H1 (cell line): ENCODE results near the gene GNAO1.

Experiments used
- BRCA1 ChIP-seq: IDR thresholded peaks from 2 replicates; pipeline ENCODE4 v1.6.1; 2012; ENCODE audit warnings: low read depth, low read length, improper control_type of control experiment
- EP300 ChIP-seq, 2 experiments: IDR thresholded peaks; 1 replicate in 1 of 2; 2 replicates in 1 of 2; pipeline ENCODE4 v1.6.1; 2011 to 2012; ENCODE audit warnings: low read depth in 2 of 2, low read length in 2 of 2, mild to moderate bottlenecking in 2 of 2, borderline replicate concordance in 1 of 2, inconsistent platforms in 1 of 2, moderate library complexity in 1 of 2
- SIX5 ChIP-seq: IDR thresholded peaks from 2 replicates; pipeline ENCODE4 v1.6.1; 2011; ENCODE audit warnings: mild to moderate bottlenecking, low read depth, low read length

GRCh38 chr16:56399486-56399885, 208.2 kb downstream of the GNAO1 start:
- TF ChIP-seq SIX5, result no peak
- no peak for TF ChIP-seq BRCA1
- TF ChIP-seq EP300 (IDR thresholded peaks at IDR 0.05; ENCODE audit: borderline replicate concordance in 1 of 2, low read depth in 2 of 2, low read length in 2 of 2), result no peak
